ENCODE measurements around the gene ZNF362.

DNA sequence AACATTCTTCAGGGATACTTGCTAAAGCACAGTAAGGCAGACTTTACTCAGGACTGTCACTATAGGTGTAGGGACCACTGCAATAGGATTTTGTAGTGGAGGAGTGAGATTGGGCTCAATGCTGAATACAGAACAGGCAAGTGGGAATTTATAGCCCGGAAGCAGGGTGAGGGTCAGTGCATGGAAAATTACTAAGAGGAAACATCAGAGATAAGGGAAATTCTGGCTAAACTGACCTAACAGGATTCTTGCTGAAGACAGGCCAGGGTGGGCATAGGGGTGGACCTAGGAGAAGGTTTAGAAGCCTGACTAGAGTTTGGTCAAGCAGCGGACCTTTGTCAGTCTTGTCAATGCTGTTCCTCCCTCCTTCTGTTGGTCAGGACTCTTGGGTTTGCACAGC lies 20.8 kb upstream of the ZNF362 start:
- TF ChIP-seq, protein P1, sequence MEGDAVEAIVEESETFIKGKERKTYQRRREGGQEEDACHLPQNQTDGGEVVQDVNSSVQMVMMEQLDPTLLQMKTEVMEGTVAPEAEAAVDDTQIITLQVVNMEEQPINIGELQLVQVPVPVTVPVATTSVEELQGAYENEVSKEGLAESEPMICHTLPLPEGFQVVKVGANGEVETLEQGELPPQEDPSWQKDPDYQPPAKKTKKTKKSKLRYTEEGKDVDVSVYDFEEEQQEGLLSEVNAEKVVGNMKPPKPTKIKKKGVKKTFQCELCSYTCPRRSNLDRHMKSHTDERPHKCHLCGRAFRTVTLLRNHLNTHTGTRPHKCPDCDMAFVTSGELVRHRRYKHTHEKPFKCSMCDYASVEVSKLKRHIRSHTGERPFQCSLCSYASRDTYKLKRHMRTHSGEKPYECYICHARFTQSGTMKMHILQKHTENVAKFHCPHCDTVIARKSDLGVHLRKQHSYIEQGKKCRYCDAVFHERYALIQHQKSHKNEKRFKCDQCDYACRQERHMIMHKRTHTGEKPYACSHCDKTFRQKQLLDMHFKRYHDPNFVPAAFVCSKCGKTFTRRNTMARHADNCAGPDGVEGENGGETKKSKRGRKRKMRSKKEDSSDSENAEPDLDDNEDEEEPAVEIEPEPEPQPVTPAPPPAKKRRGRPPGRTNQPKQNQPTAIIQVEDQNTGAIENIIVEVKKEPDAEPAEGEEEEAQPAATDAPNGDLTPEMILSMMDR (IDR thresholded peaks at IDR 0.05), result no peak
- TF ChIP-seq POLR2AphosphoS5 (IDR thresholded peaks at IDR 0.05) (no peak), POLR2A (IDR thresholded peaks at IDR 0.05) (no peak)
